Posterior vena cava (tissue), 2 donors: ENCODE results near the gene IMPG2. TPM values are rescaled to one million over a fixed set of nuclear protein-coding genes. Genes with fewer than 3 reads are reported as not detected.

Source experiments
- DNase-seq: peaks from one replicate; pipeline ENCODE4 v3.0.0-alpha.2; 2020; ENCODE audit warnings: low spot score
- intact Hi-C, 2 donors: fragments of 100-400 bp; cut with DNase I; formaldehyde crosslinking; loops; one replicate each; pipeline versions ENCODE4 v1.14.1 to v1.14.2; 2022 to 2023
- total RNA-seq, 2 donors: library from RNA; stranded (reverse); fragmentation: NEBNext Ultra II Directional; extraction: Animal tissue kit (Norgen Biotek cat#: 25700); gene quantifications; one replicate each; pipeline ENCODE4 v1.2.1, GENCODE V29; 2021
- donor health status: DM: yes; HTN: yes; CAD: no.
- donor health status: DM: yes; HTN: yes; CAD: no.

IMPG2 gene
- total RNA-seq, 2 donors from 2014 or later, result 0.38 to 0.65 TPM

DNA sequence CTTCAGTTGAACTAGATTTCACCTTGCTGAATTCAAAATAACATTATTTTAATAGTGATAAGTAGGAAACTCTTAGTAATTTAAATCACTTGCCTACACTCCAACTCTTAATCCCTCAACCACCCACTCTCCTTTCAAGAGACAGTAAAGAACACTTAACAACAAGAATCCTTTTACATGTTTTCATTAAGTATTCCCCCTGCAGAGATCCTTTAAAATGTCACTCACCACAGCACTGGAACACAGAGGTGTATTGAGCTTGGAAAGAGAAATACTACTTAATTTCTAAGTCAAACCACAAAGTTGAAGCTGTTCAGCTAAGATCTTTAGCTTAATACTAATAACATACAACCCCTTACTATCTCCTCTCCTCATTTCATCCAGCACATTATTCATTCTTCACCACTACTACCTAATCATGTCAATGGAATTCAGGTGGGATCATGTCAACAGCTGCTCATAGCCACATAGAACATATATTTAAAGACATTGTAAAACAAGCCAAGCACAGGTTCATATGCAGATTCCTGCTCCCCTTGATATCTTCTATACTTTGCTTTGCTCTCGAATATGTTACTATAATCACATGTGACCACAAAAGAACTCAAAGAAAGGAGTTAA, 40.5 kb downstream of the IMPG2 start:
- DNase-seq, result no peak
- intact Hi-C loops, result no loop called here

DNA sequence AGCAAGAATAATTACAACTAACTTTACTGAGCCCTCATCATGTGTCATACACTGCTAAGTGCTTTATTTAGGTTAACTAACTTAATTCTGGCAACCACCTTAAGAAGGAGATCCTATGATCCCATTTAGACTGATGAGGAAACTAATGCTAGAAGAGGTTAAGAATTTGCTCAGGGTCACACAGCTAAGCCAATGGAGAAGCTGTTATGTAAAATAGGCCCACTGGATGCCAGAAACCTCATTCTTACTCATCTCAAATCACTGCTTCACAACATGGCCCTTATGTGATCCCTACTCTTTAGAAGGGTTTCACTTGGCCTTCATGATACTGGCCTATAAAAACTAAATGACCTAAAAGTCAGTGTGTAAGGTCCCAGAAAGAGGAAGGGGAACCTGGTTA, 41.2 kb downstream of the IMPG2 start:
- intact Hi-C loops, result no loop called here
- DNase-seq, result no peak

DNA sequence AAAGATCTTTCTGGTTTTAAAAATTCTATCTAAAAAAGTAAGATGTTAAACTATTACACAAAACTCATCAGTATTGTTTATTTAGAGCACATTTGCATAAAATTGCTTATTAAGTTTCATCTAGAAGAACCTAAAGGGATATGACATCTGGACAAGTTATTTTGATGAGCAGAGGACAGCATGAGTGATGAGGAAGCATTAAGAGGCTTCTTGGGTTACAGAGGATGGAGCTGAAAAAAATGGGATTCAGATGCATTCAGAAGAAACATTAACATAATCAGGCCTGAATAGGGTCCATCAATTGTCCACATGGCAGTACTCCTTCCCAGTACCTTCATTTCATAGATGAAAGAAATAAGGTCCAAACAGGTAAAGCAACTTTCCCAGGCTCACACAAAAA, 41.6 kb downstream of the IMPG2 start:
- DNase-seq, result no peak
- intact Hi-C loops, result no loop called here

DNA sequence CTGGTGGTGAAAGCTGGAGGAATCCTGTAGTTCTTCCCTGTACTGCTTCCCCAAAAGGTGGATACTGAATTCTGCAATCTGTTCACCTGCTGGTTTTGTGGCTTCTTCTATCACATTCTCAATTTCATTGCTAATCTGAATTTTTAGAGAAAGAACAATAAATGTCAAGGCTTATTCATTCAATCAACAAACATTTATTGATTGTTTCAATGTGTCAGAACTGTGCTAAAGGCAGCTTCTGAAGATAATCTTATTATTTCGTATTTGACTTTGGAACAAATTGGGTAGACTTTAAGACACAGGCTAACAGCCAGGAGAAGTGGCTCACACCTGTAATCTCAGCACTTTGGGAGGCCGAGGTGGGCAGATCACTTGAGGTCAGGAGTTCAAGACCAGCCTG, 46.8 kb downstream of the IMPG2 start:
- intact Hi-C loops, result no loop called here
- no peak for DNase-seq

DNA sequence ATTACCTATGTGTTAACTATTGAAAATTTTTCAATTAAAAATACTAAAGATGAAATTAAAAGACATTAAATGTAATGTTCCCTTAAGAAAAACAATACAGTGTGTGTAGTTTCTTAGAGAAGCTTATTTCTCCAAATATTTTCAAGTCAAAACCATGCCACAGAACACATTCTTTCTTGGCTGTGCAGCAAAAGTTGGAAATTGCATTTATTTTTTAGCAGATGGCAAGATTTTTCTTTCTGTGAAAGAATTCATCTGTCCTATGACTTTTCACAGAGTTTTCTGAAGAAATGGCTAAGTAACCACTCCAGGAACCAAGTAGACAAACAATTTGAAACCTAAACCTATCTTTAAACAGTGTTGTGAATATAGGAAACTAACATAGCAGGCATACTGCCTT, 47.2 kb downstream of the IMPG2 start:
- intact Hi-C loops, result no loop called here
- no peak for DNase-seq

DNA sequence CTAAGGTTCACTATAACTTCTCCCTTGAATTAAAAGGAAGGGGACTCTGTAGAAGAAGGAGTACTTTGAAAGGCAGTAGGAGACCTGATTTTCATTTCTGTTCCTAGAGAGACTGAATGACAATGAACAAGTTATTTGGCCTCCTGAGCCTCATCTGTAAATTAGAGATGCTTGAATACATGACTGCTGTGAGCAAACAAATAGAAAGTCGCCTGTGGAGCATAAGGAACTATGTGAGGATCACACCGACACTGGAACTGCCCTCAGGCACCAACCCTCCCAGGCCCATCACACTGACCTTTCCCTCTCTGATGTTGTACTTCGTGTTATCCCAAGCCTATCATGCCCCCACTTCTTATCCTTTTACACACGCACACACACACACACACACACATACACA, 48.6 kb downstream of the IMPG2 start:
- no peak for DNase-seq
- intact Hi-C loops, result no loop called here

DNA sequence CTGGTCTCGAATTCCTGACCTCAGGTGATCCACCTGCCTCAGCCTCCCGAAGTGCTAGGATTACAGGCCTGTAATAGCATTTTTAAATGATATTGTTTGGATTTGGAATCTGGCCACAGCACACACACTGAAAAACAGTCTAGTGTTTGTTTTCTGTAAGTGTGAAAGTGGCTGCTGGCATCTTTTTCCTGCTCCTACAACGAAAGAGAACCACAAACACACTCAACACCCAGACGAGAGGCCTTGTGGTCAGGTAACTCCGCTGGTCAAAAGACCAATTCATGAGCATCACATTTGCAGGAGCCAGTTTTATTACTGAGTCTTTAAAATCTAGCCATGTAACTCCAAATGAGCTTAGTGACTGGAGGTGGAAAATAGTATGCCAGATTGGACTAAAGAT, 50.2 kb downstream of the IMPG2 start:
- intact Hi-C loops, result no loop called here
- no peak for DNase-seq

DNA sequence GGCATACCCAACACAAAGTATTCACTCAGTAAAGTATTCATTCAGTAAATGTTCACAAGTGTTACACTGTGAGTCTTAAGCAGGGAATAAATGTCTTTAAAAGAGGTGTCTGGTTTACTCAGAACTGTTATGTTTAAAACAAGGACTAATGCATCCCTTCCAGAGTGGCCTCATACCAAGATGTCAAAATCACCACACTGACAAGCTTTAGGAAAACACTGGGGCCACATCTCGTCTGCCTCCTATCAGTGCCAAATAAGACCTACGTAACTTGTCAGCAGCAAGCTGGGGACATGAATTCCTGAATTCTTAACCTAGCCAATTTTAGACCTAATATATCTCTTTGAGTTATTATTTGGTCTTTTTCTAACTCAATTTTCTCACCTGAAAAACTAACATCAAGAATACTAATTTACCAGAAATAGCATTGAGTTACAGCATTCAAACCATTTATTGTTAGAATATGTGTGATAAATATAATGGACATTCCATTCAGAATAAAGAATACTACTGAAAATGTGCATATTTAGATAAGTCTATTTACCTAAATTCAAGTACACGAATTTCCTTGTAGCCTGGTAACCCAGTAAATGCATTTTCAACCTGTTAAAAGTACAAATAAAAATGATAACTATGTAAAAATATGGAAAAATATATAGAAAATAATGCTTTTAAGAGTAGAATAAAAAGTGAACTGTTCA, 51.3 kb downstream of the IMPG2 start:
- intact Hi-C loops, result no loop called here
- DNase-seq, result no peak

DNA sequence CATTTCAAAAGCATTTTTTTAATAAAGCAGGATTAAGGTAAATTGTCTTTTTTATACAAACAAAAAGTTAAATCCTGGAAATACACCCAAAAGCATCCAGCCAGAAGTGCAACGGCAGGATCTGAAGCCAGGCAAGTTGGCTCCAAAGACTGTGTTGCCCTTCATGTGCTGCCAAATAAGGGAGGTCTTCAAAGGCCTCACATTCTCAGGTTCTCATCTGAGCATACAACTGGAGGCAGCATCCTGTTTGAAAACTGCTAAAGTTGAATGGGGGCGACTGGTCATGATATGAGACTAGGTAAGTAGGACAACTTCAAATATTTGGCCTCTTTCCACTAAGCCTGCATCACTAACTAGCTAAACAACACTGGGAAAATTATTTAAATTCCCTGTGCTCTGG, 52.2 kb downstream of the IMPG2 start:
- intact Hi-C loops, result no loop called here
- DNase-seq, result no peak

DNA sequence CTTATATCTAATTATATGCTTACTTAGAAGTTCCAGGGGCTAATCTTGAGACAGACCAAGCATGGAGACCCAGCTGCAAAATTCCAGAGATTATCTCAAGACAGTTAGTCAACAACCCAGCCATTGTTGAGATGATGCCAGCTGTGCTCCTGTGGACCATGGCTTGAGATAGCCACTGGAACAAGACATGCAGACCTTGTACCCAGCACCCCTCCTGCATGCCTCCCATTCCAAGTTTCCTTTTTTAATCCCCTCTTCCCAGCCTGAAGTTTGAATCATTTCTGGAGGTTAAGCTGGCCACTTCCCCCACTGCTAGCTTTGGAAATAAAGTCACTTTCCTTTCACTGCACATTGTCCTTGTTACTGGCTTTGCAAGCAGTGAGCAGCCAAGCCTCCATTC, 53.8 kb downstream of the IMPG2 start:
- no peak for DNase-seq
- intact Hi-C loops, result no loop called here

DNA sequence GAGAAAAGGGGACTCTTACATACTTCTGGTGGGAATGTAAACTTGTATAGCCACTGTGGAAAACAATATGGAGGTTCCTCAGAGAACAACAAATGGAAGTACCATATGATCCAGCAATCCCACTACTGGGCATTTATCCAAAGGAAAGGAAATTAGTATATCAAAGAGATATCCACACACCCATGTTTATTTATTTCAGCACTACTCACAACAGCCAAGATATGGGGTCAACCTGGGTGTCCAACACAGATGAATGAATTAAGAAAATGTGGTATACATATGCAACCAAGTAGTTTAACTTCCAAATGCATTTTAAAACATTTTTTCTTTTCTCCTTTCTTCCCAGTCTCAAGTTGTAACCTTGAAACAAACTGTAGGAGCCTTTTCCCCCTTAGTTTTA, 54.3 kb downstream of the IMPG2 start:
- intact Hi-C loops, result no loop called here
- DNase-seq, result no peak

DNA sequence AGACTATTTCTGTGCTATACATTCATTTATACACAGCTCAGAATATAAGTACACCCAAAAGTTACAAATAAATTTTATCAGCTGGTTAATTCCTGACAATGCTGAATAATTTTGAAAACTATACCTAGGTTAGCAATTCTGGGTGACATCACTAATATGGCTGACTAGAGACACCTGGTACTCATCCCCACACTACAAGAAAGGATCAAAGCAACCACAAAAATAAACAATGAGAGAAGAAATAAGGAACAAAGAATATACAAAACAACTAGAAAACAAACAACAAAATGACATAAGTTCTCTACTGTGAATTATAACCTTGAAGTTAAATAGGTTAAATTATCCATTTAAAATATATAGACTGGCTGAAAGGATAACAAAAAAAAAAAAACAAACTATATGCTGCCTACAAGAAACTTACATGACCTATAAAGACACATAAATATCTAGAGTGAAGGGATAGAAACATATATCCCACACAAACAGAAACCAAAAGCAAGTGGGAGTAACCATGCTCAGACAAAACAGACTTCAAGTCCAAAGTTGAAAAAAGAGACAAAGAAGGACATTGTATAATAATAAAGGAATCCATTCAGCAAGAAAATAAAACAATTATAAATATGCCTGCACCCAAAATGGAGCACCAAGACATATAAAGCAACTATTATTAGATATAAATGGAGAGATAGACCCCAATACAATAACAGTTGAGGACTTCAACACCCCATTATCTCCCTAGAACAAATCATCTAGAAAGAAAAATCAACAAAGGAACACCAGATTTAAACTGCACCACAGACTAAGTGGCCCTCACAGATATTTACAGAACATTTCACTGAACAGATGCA, 57.8 kb downstream of the IMPG2 start:
- no peak for DNase-seq
- intact Hi-C loops, result no loop called here

DNA sequence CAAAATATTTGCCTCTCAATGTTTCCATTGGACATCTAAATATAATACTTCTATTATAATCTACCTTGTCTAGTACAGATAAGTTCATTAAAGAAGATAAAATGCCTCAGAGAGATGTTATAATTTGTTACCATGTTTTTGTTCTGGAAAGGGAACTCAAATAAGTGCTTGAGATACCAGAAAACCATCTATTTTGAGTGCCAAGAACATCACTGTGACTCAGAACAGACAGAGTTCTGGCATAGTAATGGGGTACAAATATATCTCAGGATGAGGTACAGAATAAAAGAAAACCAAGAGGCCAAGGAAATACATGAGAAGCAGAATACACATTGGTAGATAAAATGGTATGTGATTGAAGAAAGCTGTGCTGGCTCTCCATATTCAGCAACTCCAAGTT, 58.9 kb downstream of the IMPG2 start:
- no peak for DNase-seq
- intact Hi-C loops, result no loop called here

DNA sequence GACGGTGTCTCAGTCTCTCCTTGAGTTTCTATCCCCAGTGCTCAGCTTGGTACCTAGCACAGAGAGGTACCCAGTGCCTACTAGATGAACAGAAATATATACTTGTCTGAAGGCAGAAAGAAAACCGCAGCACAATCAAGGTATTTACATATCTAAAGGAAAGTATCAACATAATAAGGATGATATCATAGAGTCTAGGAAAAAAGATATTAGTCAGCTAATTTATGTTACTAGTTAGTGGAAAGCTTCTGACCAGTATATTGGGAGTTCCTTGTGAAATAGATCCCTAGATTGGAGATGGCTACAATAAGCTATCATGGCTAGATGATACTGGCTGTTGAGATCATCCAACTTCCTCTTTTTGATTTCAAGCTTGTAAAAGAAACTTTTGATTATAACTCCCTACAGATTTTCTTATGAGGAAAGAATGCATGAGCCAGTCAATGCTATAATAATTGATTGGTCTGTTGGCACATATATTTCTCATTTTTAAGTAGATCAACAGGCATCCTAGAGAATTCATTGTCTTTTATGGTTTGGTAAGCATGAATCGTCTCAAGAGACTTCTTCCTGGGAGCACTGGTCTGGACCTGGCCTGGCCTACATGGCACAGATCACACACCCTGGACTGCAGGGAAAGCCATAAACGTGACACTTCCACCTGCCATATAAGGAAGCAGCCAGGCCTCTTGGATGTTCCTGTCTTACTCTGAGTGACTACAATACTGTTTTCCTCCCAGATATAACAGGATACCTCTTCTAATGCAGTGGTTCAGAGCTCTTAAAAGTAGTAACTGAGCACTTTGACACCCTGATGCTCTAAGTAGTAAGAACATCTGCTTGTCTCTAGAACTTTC, 60.7 kb downstream of the IMPG2 start:
- intact Hi-C loops, result no loop called here
- no peak for DNase-seq

DNA sequence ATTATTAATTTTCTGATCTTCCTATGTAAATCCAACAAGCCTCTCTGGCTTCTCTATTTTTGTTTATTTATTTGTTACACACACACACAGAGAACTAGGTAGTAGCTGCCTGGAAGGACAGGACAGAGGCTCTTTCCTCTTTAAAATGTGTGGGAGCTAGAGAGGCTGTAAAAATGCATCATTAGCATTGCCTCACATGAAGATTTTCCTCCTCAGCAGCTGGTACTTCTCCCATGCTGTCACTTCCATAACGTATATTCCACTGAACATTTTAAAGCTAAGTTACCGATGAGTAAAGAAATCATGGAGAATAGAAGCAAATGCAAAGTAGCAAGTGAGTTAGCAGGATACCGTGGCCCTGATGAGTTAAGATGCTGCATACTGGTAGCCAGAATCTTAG, 63.9 kb downstream of the IMPG2 start:
- DNase-seq, result no peak
- intact Hi-C loops, result no loop called here

DNA sequence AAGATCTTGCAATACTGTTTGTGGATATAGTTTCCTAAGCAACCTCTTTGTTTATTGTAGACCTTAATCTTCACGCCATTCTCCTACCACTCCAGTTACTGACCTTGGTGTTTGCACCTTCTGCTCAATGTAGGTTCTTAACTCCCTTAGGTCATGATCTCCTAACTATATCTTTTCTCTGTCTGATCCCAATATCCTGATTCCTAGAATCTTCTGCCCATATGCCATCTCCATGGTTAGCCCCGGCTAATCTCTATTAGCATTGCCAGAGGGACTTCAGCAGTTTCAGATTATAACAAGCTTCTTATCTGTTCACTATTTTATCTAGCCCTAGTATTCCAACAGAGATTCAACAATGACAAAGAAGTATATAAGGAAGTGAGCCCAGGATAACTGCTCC, 64.9 kb downstream of the IMPG2 start:
- intact Hi-C loops, result no loop called here
- no peak for DNase-seq

DNA sequence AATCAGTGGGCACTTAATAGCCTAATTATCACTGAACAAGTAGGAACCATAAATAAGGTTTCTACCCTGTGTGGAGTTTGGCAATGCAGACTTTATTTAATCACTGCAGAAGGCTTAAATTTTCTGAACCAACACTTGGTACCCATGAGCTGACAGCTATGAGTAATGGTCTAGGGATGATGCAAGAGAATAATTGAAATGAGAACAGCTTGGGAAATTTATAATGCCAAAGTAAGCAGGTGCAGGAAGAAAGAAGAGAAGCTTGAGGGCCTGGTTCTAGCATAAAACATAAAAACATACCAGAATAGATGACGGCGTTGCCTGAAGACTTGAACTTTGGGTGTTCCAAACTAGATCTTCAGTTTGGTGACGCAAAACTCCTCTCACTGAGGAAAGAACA, 67.0 kb downstream of the IMPG2 start:
- intact Hi-C loops, result no loop called here
- DNase-seq, result no peak

DNA sequence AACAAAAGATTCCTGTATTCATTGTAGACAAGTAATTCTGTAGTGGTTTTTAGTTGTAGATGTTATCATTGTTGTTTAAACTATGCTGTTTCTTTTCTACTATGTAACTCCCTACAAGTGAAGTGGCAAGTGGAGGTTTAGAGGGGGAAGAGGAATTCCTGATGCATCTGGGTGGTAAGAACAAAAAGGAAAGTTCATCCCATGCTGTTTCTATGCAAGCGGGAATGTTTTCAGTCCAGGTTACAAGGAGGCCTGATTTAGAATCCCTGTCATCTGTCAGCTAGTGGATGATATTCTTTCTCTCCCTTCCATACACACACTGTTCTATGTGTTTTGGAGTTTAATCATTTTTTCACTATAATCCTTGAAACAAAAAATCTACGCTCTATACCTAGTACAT, 67.4 kb downstream of the IMPG2 start:
- intact Hi-C loops, result no loop called here
- no peak for DNase-seq

DNA sequence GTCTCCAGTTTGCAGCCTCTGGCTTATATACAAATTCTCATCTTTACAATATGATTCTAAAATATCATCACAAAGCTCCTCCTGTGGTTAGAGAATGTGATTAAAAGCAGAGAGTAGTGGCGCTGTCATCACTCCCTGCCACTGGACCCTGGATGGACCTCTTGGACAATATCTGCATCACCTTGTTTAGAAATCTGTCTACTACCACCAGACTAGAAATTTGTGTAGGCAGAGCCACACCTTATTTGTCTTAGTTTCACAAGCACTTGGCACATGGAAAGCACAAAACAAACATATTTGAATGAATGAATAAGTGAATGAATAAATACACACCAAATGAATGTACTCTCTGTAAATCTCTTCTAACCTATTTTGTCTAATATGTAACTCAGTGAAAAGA, 68.1 kb downstream of the IMPG2 start:
- intact Hi-C loops, result no loop called here
- no peak for DNase-seq

DNA sequence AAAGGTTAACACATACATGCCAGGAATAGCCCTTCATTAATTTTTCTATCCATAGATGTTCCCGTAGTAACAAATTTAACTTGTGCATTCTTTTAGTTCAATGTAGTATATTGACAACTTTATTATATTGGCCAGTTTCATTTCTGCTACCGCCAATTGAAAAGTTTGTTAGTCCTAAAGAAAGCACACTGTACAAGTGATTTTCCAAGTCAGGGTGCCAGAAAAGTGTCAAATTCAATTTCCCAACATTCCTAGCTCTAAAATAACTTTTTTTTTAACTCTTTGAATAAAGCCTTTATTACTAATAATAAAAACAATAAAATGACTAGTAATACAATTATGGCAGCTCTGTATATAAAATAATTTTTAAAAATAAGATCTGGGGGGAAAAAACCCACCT, 68.9 kb downstream of the IMPG2 start:
- intact Hi-C loops, result no loop called here
- DNase-seq, result no peak
